Astrocyte of the cerebellum (primary cell): ENCODE results near the gene RIPOR3.
"Not testable (repeated sequence)": the region's sequence is repeated elsewhere in the genome, so short reads cannot be mapped to it uniquely, and the experiment has no call there.

Experiments
- DNase-seq: peaks from one replicate; pipeline ENCODE4 v3.0.0-alpha.2; 2011; ENCODE audit warnings: low read depth
- H3K4me3 ChIP-seq: 2 replicates; pipeline ENCODE4 v1.5.1; 2011; ENCODE audit warnings: mild to moderate bottlenecking, low read depth, low read length, moderate library complexity
- in situ Hi-C: cut with HindIII; loops from 2 replicates; pipeline ENCODE4 v1.10.0; 2017; ENCODE audit warnings: low sequenced_read_pairs
- TF ChIP-seq, protein P1 (sequence below): IDR thresholded peaks from 2 replicates; pipeline ENCODE4 v1.5.1; 2012; ENCODE audit warnings: low read length, low read depth, moderate library complexity, mild to moderate bottlenecking; ENCODE audit errors: missing control alignments

RIPOR3 gene

GRCh38 chr20:50673146-50673465 lies 18.2 kb downstream of the RIPOR3 start:
- no peak overlapping the region for H3K4me3 ChIP-seq
- TF ChIP-seq, protein P1, sequence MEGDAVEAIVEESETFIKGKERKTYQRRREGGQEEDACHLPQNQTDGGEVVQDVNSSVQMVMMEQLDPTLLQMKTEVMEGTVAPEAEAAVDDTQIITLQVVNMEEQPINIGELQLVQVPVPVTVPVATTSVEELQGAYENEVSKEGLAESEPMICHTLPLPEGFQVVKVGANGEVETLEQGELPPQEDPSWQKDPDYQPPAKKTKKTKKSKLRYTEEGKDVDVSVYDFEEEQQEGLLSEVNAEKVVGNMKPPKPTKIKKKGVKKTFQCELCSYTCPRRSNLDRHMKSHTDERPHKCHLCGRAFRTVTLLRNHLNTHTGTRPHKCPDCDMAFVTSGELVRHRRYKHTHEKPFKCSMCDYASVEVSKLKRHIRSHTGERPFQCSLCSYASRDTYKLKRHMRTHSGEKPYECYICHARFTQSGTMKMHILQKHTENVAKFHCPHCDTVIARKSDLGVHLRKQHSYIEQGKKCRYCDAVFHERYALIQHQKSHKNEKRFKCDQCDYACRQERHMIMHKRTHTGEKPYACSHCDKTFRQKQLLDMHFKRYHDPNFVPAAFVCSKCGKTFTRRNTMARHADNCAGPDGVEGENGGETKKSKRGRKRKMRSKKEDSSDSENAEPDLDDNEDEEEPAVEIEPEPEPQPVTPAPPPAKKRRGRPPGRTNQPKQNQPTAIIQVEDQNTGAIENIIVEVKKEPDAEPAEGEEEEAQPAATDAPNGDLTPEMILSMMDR, result no peak
- in situ Hi-C loops, result no loop called here
- DNase-seq, result no peak

GRCh38 chr20:50672400-50673145 lies 18.8 kb downstream of the RIPOR3 start:
- DNase-seq, result no peak
- in situ Hi-C loops, result no loop called here
- TF ChIP-seq, protein P1, result no peak
- no peak overlapping the region for H3K4me3 ChIP-seq

GRCh38 chr20:50671626-50672025 lies 19.7 kb downstream of the RIPOR3 start:
- DNase-seq, result no peak
- in situ Hi-C loops, result no loop called here
- no peak overlapping the region for H3K4me3 ChIP-seq
- TF ChIP-seq, protein P1, result no peak

DNA sequence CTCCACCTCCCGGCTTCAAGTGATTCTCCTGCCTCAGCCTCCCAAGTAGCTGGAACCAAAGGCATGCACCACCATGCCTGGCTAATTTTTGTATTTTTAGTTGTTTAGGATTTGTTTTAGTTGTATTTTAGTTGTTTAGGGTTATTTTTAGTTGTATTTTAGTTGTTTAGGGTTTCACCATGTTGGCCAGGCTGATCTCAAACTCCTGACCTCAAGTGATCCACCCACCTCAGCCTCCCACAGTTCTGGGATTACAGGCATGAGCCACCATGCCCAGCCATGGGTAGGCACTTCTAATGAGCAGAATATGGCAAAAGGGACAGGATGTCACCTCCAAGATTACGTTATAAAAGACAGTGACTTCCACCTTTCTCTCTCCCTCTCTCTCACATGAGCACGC lies 20.3 kb downstream of the RIPOR3 start:
- in situ Hi-C loops, H3K4me3 ChIP-seq, DNase-seq: not testable (repeated sequence)

GRCh38 chr20:50670126-50670862 lies 21.0 kb downstream of the RIPOR3 start:
- TF ChIP-seq, protein P1, result no peak
- DNase-seq, result no peak
- no peak overlapping the region for H3K4me3 ChIP-seq
- in situ Hi-C loops, result no loop called here

- no peak overlapping the region for H3K4me3 ChIP-seq
- TF ChIP-seq, protein P1, result no peak
- DNase-seq, result no peak
- in situ Hi-C loops, result loop anchor here (5.0 kb wide), 1 partner anchor 49 kb away; no protein-coding TSS in a partner anchor
These were observed 22.5 kb downstream of the RIPOR3 start for GRCh38 chr20:50668798-50669197.

GRCh38 chr20:50668326-50668725 lies 23.0 kb downstream of the RIPOR3 start:
- no peak overlapping the region for H3K4me3 ChIP-seq
- no peak for DNase-seq
- in situ Hi-C loops, result loop anchor here (5.0 kb wide), 1 partner anchor 49 kb away; no protein-coding TSS in a partner anchor
- TF ChIP-seq, protein P1, result no peak
